Endodermal cell (in vitro differentiated cells): ENCODE data around the gene NADK2. TPM values are rescaled to one million over a fixed set of nuclear protein-coding genes. Genes with fewer than 3 reads are reported as not detected.
A peak's percentile ranks its signal among the peaks of the same experiment; 100 is the strongest.

ENCODE experiments used
- DNase-seq: peaks from one replicate; pipeline ENCODE4 v3.0.0-alpha.2; 2017
- H3K27ac ChIP-seq: 2 replicates; pipeline ENCODE4 v1.5.1; 2013; ENCODE audit warnings: mild to moderate bottlenecking, low read depth, low read length, moderate library complexity
- H3K27me3 ChIP-seq: 2 replicates; pipeline ENCODE4 v1.6.1; 2013; ENCODE audit warnings: mild to moderate bottlenecking, low read length, moderate library complexity; ENCODE audit not compliant: insufficient read depth, control insufficient read depth, poor library complexity, severe bottlenecking
- H3K36me3 ChIP-seq: 2 replicates; pipeline ENCODE4 v1.7.0; 2013; ENCODE audit warnings: mild to moderate bottlenecking, low read length, moderate library complexity; ENCODE audit not compliant: control insufficient read depth, insufficient read depth
- H3K4me1 ChIP-seq: one replicate; pipeline ENCODE4 v1.7.0; 2013; ENCODE audit warnings: low read length; ENCODE audit not compliant: control insufficient read depth, insufficient read depth
- H3K4me3 ChIP-seq: 2 replicates; pipeline ENCODE4 v1.5.1; 2013; ENCODE audit warnings: mild to moderate bottlenecking, low read length, moderate library complexity
- H3K9ac ChIP-seq: 2 replicates; pipeline ENCODE4 v1.6.1; 2013; ENCODE audit warnings: mild to moderate bottlenecking, low read length, moderate library complexity; ENCODE audit not compliant: poor library complexity, severe bottlenecking; ENCODE audit errors: extremely low read depth
- H3K9me3 ChIP-seq: 2 replicates; pipeline ENCODE4 v1.6.1; 2013; ENCODE audit warnings: mild to moderate bottlenecking, low read length, moderate library complexity; ENCODE audit not compliant: control insufficient read depth
- H3K27ac Mint-ChIP-seq: 2 replicates; pipeline ENCODE4 v1.8.0; 2020; ENCODE audit warnings: mixed read lengths
- H3K27me3 Mint-ChIP-seq: 2 replicates; pipeline ENCODE4 v1.8.0; 2021; ENCODE audit warnings: mild to moderate bottlenecking, mixed read lengths; ENCODE audit not compliant: insufficient read depth
- H3K36me3 Mint-ChIP-seq: 2 replicates; pipeline ENCODE4 v1.8.0; 2020; ENCODE audit warnings: low read depth, mixed read lengths
- H3K4me1 Mint-ChIP-seq: 2 replicates; pipeline ENCODE4 v1.8.0; 2020; ENCODE audit warnings: mixed read lengths
- H3K4me3 Mint-ChIP-seq: 2 replicates; pipeline ENCODE4 v1.8.0; 2020; ENCODE audit warnings: mild to moderate bottlenecking, moderate library complexity, mixed read lengths
- H3K9me3 Mint-ChIP-seq: 2 replicates; pipeline ENCODE4 v1.8.0; 2020; ENCODE audit warnings: mild to moderate bottlenecking, mixed read lengths
- WGBS, 2 experiments: methylation state at CpG; one replicate each; pipeline versions ENCODE4 v1.1.5 to v1.1.7; 2013; ENCODE audit warnings: missing lambda C conversion rate in 2 of 2, mixed read lengths in 1 of 2; ENCODE audit not compliant: insufficient coverage in 1 of 2, insufficient read length in 1 of 2; 5-methylcytosine and 5-hydroxymethylcytosine counted together
- total RNA-seq, 2 donors: library from RNA; stranded (reverse); fragmentation: NEBNext Ultra II Directional in 1 of 2; extraction: Animal tissue kit (Norgen Biotek cat#: 25700) in 1 of 2; gene quantifications; 2 replicates in 1 of 2; 3 replicates in 1 of 2; pipeline ENCODE4 v1.2.1, GENCODE V29; 2021
- TF ChIP-seq, protein P1 (sequence below): fragments of 200-600 bp; sonication (generic); conservative IDR thresholded peaks from 2 replicates; pipeline ENCODE4 v1.5.0; 2021; ENCODE audit warnings: antibody characterized with exemption, mild to moderate bottlenecking

The NADK2 gene
- total RNA-seq, 2 donors from 2014 or later = 27.5 to 44.5 TPM

DNA sequence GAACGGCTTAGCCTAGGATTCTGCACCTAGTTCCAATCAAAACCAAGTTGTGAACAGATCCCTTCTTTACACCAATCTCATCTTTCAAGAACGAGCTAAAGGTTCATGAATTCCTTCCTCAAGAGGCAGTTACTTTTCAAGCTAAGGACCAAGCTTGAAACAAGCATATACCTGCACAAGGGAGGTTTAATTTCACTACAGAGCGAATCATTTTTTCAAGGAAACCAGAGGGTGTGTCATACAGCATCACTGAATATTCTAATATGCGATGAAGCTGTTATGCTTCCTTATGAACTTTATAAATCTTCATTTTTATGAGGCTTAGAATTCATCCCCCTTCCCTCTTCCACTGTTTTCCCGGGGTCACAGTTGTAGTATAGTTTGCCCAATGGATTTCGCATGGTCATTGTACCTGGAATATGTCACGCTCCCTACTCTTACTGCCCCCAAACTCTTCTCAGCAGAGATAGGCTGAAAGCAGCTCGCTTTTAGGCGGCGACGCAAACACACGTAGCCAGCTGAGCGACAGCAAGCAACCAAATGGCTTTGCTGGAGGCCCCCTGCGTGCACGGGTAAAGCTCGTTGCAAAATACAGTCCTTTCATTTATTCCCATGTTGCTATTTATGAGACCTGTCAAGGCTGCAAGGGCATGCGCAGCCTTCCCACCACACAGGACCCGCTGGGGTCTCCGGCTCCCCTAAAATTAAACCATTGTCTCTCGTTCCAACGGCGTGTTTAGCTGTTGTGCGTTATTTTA lies 90.9 kb downstream of the NADK2 start:
- Mint-ChIP-seq H3K36me3 (peaks cover 23% of the 10 kb centered on the region), H3K27ac (peak overlapping the region; percentile 84)

DNA sequence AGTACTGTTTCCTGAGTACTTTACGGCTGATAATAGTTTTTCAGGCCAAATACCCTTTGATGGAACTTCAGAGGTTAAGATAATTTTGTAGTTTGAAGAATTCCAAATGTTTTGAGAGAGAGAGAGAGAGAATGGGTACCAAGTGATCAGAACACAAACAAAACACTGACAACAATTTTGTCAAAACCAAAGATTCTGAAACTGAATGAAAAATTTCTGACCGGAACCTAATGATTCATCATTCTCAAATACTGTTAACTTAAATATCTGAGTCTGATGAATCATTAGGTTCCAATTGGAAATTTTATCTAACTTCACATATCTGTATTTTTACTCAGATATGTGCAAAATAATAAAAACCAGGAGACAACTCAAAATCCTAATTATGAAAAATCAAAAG lies 94.0 kb downstream of the NADK2 start:
- Histone ChIP-seq H3K27ac (no peak overlapping the region), H3K27me3 (no peaks in the 10 kb centered on the region), H3K9ac (no peak overlapping the region), H3K4me3 (no peak overlapping the region), H3K36me3 (no peaks in the 10 kb centered on the region), H3K9me3 (no peaks in the 10 kb centered on the region), H3K4me1 (no peaks in the 10 kb centered on the region)
- Mint-ChIP-seq H3K9me3 (no peaks in the 10 kb centered on the region), H3K27me3 (no peaks in the 10 kb centered on the region), H3K27ac (no peak overlapping the region), H3K36me3 (peaks cover 4% of the 10 kb centered on the region), H3K4me3 (no peak overlapping the region), H3K4me1 (peaks cover 10% of the 10 kb centered on the region)
- TF ChIP-seq, protein P1, sequence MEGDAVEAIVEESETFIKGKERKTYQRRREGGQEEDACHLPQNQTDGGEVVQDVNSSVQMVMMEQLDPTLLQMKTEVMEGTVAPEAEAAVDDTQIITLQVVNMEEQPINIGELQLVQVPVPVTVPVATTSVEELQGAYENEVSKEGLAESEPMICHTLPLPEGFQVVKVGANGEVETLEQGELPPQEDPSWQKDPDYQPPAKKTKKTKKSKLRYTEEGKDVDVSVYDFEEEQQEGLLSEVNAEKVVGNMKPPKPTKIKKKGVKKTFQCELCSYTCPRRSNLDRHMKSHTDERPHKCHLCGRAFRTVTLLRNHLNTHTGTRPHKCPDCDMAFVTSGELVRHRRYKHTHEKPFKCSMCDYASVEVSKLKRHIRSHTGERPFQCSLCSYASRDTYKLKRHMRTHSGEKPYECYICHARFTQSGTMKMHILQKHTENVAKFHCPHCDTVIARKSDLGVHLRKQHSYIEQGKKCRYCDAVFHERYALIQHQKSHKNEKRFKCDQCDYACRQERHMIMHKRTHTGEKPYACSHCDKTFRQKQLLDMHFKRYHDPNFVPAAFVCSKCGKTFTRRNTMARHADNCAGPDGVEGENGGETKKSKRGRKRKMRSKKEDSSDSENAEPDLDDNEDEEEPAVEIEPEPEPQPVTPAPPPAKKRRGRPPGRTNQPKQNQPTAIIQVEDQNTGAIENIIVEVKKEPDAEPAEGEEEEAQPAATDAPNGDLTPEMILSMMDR = no peak
- WGBS, 2 experiments = 96 to 100% methylated on average over 1 to 2 of the region's 2 CpGs
- no peak for DNase-seq

More for the DNA sequence above, 90.9 kb downstream of the NADK2 start:
- DNase-seq = peak; percentile 78
- H3K4me3 Mint-ChIP-seq = peak overlapping the region; percentile 80
- peaks cover 25% of the 10 kb centered on the region for H3K36me3 ChIP-seq
- TF ChIP-seq, protein P1 = no peak
- no peaks in the 10 kb centered on the region for H3K27me3 ChIP-seq
- peaks cover 12% of the 10 kb centered on the region for H3K9me3 ChIP-seq
- peak overlapping the region; percentile 93 for H3K4me3 ChIP-seq
- H3K4me1 ChIP-seq = peaks cover 3% of the 10 kb centered on the region
- peak overlapping the region; percentile 54 for H3K9ac ChIP-seq
- peaks cover 34% of the 10 kb centered on the region for H3K4me1 Mint-ChIP-seq
- 12 to 15% methylated on average over 12 to 23 of the region's 23 CpGs for WGBS, 2 experiments
- no peaks in the 10 kb centered on the region for H3K9me3 Mint-ChIP-seq
- peaks cover 12% of the 10 kb centered on the region for H3K27me3 Mint-ChIP-seq
- H3K27ac ChIP-seq = peak overlapping the region; percentile 25

DNA sequence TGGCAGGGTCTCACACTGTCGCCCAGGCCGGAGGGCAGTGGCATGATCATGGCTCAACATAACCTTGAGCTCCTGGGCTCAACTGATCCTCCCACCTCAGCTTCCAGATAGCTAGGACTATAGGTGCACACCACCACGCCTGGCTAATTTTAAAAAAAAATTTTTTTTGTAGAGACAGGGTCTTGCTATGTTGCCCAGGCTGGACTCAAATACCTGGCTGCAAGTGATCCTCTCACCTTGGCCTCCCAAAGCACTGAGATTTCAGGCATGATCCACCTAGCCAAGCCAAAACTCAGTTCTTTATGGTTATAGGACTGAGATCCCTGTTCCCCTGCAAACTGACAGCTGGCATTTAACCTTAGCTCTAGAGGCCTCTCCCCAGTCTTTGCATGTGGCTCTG lies 95.3 kb downstream of the NADK2 start:
- TF ChIP-seq, protein P1 = no peak
- H3K27ac ChIP-seq = no peak overlapping the region
- no peak for DNase-seq
- H3K27me3 ChIP-seq = no peaks in the 10 kb centered on the region
- H3K9ac ChIP-seq = no peak overlapping the region
- Mint-ChIP-seq H3K4me1 (peaks cover 8% of the 10 kb centered on the region), H3K27me3 (no peaks in the 10 kb centered on the region), H3K27ac (no peak overlapping the region), H3K36me3 (peaks cover 4% of the 10 kb centered on the region), H3K4me3 (no peak overlapping the region), H3K9me3 (no peaks in the 10 kb centered on the region)
- H3K36me3 ChIP-seq = peaks cover 4% of the 10 kb centered on the region
- no peaks in the 10 kb centered on the region for H3K4me1 ChIP-seq
- no peak overlapping the region for H3K4me3 ChIP-seq
- 79 to 86% methylated on average over 2 to 3 of the region's 3 CpGs for WGBS, 2 experiments
- no peaks in the 10 kb centered on the region for H3K9me3 ChIP-seq
